Liver (tissue), 3 donors: ENCODE results near the gene USP5.

Experiments used
- ATF3 ChIP-seq: IDR thresholded peaks from 2 replicates; pipeline ENCODE4 v1.6.1; 2016; ENCODE audit warnings: antibody characterized with exemption
- CTCF ChIP-seq: fragments of 150-350 bp; IDR thresholded peaks from 2 replicates; pipeline ENCODE4 v1.5.1; 2017; ENCODE audit warnings: improper control_type of control experiment, low read depth, low read length; ENCODE audit not compliant: missing input control
- GABPA ChIP-seq, 2 donors: IDR thresholded peaks in 1 of 2; conservative IDR thresholded peaks in 1 of 2; 2 replicates each; pipeline ENCODE4 v1.6.1; 2016; ENCODE audit warnings: antibody characterized with exemption in 2 of 2, mild to moderate bottlenecking in 1 of 2, moderate library complexity in 1 of 2
- HNF4A ChIP-seq, 2 donors: conservative IDR thresholded peaks; 2 replicates each; pipeline ENCODE4 v1.6.1; 2016; ENCODE audit warnings: antibody characterized with exemption in 2 of 2, mild to moderate bottlenecking in 2 of 2
- MAX ChIP-seq: IDR thresholded peaks from 2 replicates; pipeline ENCODE4 v1.6.1; 2016; ENCODE audit warnings: antibody characterized with exemption
- REST ChIP-seq: IDR thresholded peaks from 2 replicates; pipeline ENCODE4 v1.6.1; 2016; ENCODE audit warnings: antibody characterized with exemption, mild to moderate bottlenecking
- YY1 ChIP-seq: IDR thresholded peaks from 2 replicates; pipeline ENCODE4 v1.6.1; 2016; ENCODE audit warnings: antibody characterized with exemption, mild to moderate bottlenecking
- donor health status: healthy.
- donor health status: healthy.

GRCh38 chr12:6828781-6829535 lies 23.0 kb upstream of the USP5 start:
- TF ChIP-seq CTCF, result no peak
- TF ChIP-seq REST, result no peak
- TF ChIP-seq ATF3, result no peak
- no peak for TF ChIP-seq GABPA (IDR thresholded peaks at IDR 0.05 in 1 of 2, conservative IDR thresholded peaks at IDR 0.05 in 1 of 2)
- no peak for TF ChIP-seq YY1
- no peak for TF ChIP-seq HNF4A (conservative IDR thresholded peaks at IDR 0.05)
- TF ChIP-seq MAX, result no peak
